ENCODE results near the gene METTL16. TPM values are rescaled to one million over a fixed set of nuclear protein-coding genes. Genes with fewer than 3 reads are reported as not detected.

The METTL16 gene
- total RNA-seq, 1 experiment from 2014 or later = 37.6 TPM

DNA sequence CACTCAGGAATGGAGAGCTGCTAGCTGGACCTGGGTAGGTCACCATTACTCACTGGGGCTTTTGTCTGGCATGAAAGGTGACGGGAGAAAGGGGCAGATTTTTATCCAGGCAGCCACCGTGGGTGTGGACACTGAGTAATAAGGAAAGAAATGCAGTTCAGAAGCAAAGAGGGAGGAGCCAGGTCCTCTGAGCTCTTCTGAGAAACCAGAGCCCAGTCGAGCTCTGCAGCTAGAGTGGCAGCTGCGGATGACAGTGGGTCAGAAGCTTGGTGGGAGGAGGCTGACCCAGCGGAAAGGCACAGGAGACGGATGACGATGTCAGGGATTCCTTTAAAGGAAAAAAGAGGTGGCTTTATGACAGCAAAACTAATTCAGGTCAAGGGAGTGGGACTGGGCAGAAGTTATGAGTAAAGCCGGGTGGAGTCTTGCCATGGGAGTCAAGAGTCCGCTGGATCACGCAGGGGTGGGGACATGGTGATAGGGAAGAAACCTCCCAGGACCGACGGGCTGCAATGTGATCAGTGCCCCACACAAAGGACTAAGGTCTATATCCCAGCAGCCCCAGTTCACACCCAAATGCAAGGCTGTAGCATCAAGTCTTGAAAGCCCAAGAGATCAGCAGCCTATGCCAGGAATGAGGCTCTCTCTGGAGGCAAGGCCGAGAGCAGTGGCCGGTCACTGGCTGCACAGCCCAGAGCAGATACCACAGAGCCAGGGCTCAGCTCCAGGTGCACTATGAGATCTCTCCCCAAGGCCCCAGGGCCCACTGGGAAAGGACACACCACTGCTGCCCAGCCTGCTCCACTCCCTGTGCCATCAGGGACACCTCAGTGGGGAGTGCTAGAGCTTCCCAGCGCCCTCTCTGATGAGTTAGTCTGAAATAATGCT lies 104.5 kb downstream of the METTL16 start (continued):
- TF ChIP-seq POLR2AphosphoS5 (IDR thresholded peaks at IDR 0.05; ENCODE audit: low read depth, low read length) (peak; percentile 68), EZH2phosphoT487 (IDR thresholded peaks at IDR 0.05; ENCODE audit: borderline replicate concordance) (no peak), FOSL1 (IDR thresholded peaks at IDR 0.05; ENCODE audit: low read depth) (peak; percentile 61), ZNF274 (IDR thresholded peaks at IDR 0.05; ENCODE audit: low read depth, low read length) (no peak), ELF1 (IDR thresholded peaks at IDR 0.05; ENCODE audit: borderline replicate concordance, low read depth) (no peak)

DNA sequence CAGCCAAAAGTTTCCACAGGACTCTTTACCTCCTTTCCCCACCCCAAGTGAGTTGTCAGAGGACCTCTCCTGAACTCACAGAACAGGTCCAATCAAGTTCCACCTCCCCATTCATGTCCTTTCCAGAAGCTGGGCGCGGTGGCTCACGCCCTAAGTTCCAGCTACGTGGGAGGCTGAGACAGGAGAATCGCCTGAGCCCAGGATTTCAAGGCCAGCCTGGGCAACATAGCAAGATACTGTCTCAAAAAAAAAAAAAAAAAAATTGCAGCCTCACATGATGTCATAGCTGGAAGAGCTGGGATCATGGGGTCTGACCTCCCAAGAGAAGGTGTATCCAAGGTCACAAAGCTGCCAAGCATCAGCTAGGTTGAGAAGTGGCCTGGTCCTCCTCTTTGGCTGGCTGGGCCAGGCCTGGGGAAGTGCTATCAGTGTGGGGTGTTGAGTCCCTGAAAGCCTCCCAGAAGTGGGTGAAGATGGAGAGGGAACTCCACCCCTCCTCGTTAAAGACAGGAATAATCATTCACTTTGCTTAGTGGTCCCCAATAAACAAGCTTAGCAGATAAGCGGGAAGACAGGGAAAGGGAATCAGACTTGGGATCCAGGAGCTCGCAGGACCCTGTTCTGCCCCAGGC lies 105.3 kb downstream of the METTL16 start:
- no peak for DNase-seq (ENCODE audit: low read depth, low spot score)
- TSS peak; percentile 85 for BruUV-seq (replicated peaks)
- H3K79me2 ChIP-seq (ENCODE audit: insufficient read depth, low read length) = no peaks in the 10 kb centered on the region
- intact Hi-C loops (cut with micrococcal nuclease) = loop anchor here (5.0 to 10.0 kb wide), 2 partner anchors 69 to 692 kb away; partner anchors contain the start of genes SGSM2, TLCD2 and TSR1
- peaks cover 43 to 61% of the 10 kb centered on the region in 2 experiments for H3K4me1 ChIP-seq (ENCODE audit: control insufficient read depth in 1 of 2, insufficient read depth in 2 of 2, low read length in 2 of 2)
- H3K36me3 ChIP-seq (ENCODE audit: control insufficient read depth in 1 of 2, insufficient read depth in 2 of 2, low read length in 2 of 2) = no peaks in the 10 kb centered on the region
- H3K27ac ChIP-seq (ENCODE audit: low read depth, low read length) = peak overlapping the region; percentile 86
- no peaks in the 10 kb centered on the region for H3K9me3 ChIP-seq (ENCODE audit: control insufficient read depth in 1 of 2, insufficient read depth in 1 of 2, low read depth in 1 of 2, low read length in 2 of 2)
- no peaks in the 10 kb centered on the region for H3K27me3 ChIP-seq (ENCODE audit: insufficient read depth, low read length)
- H4K20me1 ChIP-seq (ENCODE audit: insufficient read depth) = no peaks in the 10 kb centered on the region
- H3K9me2 ChIP-seq (ENCODE audit: insufficient read depth) = no peaks in the 10 kb centered on the region
- no peak overlapping the region for H2AFZ ChIP-seq (ENCODE audit: low read depth, low read length, poor library complexity, severe bottlenecking)
- ChIA-PET RAD21 (ENCODE audit: low non-redundant PET in 1 of 2, low total read pairs in 2 of 2, uncharacterized antibody in 2 of 2, unreplicated experiment in 2 of 2) (interaction anchor here (0.9 to 1.6 kb wide), 3 partner anchors 10 to 24 kb away, joined by 4 to 6 read pairs (median 5); no protein-coding TSS in a partner anchor), POLR2A (interaction anchor here (1.1 to 2.3 kb wide), 8 partner anchors 8 to 317 kb away, joined by 3 to 12 read pairs (median 4); partner anchors contain the start of gene TSR1), CTCF (interaction anchor here (1.0 to 3.1 kb wide), 4 partner anchors 9 to 348 kb away, joined by 3 to 38 read pairs (median 18); no protein-coding TSS in a partner anchor)
- peak; percentile 3 for ATAC-seq
- H3K4me3 ChIP-seq (replicated peaks in 1 of 2; ENCODE audit: low read depth in 1 of 2, low read length in 2 of 2) = peak overlapping the region; percentile 4 to 43; a peak in 3 of 4 replicates
- peak overlapping the region; percentile 80 for H3K4me2 ChIP-seq (ENCODE audit: low read length)
- no peak for TF ChIP-seq ZFX (IDR thresholded peaks at IDR 0.05)
- no peak for TF ChIP-seq CBX3 (IDR thresholded peaks at IDR 0.05; ENCODE audit: low read depth)
- no peak for TF ChIP-seq EZH2 (IDR thresholded peaks at IDR 0.05)
- no peak for TF ChIP-seq ZNF274 (IDR thresholded peaks at IDR 0.05; ENCODE audit: low read depth, low read length)
- TF ChIP-seq SP1 (IDR thresholded peaks at IDR 0.05; ENCODE audit: low read depth) = no peak
- TF ChIP-seq, protein P1, sequence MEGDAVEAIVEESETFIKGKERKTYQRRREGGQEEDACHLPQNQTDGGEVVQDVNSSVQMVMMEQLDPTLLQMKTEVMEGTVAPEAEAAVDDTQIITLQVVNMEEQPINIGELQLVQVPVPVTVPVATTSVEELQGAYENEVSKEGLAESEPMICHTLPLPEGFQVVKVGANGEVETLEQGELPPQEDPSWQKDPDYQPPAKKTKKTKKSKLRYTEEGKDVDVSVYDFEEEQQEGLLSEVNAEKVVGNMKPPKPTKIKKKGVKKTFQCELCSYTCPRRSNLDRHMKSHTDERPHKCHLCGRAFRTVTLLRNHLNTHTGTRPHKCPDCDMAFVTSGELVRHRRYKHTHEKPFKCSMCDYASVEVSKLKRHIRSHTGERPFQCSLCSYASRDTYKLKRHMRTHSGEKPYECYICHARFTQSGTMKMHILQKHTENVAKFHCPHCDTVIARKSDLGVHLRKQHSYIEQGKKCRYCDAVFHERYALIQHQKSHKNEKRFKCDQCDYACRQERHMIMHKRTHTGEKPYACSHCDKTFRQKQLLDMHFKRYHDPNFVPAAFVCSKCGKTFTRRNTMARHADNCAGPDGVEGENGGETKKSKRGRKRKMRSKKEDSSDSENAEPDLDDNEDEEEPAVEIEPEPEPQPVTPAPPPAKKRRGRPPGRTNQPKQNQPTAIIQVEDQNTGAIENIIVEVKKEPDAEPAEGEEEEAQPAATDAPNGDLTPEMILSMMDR (IDR thresholded peaks at IDR 0.05 in 2 of 3, conservative IDR thresholded peaks at IDR 0.05 in 1 of 3; ENCODE audit: borderline replicate concordance in 1 of 3, insufficient read depth in 1 of 3, low read depth in 2 of 3, low read length in 2 of 3) = no peak
- peak overlapping the region; percentile 71 for H3K9ac ChIP-seq (ENCODE audit: low read length)

Measured in HCT116 (cell line).